ENCODE results near the gene FUT1. TPM values are rescaled to one million over a fixed set of nuclear protein-coding genes. Genes with fewer than 3 reads are reported as not detected.

FUT1 gene
- 4.5 and 6.9 TPM in 2 replicates for total RNA-seq

DNA sequence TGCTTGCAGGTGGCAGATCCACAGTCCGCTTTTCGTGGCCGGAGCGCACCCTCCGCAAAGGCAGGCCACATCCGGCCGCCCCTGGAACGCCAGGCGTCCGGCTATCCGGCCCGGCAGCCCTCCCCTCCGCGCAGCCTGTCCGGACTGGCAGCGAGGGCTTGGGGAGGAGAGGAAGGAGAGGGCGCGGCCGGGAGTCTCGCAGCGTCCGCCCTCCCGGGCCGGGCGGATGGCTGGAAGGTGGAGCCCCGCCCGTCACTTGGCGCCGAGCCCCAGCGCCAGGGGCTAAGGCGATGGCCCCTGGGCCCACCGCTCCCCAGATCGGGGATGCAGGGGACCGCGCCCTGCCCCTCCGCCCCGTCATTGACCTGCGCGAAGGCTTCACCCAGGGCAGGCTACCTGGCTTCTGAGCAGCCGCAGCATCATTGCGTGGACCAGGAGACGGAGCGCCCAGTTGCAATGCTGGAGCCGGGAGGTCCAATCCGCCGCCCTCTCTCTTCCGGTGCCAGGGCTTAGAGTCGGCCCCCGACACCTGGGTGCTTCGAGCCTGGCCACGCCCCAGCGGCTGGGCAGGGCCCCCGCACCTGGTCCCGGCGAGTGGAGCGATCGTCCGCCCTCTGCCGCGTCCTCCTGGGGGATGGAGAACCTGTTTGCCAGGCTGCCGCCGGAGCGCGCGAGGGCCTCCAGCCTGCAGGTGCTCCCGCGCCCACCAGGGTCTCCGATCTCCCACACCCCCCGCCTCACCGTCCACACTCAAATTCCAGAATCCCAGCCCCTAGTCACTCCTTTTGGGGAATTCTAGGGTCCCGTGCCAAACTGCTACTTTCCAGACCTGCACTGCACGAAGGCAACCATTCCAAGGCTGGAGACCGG is at the start of gene FUT1:
FUT1 (minus strand) TSS at position 146 of the 870 bp plus-strand sequence. CDS start 1,360 bp downstream, outside the sequence.

DNA sequence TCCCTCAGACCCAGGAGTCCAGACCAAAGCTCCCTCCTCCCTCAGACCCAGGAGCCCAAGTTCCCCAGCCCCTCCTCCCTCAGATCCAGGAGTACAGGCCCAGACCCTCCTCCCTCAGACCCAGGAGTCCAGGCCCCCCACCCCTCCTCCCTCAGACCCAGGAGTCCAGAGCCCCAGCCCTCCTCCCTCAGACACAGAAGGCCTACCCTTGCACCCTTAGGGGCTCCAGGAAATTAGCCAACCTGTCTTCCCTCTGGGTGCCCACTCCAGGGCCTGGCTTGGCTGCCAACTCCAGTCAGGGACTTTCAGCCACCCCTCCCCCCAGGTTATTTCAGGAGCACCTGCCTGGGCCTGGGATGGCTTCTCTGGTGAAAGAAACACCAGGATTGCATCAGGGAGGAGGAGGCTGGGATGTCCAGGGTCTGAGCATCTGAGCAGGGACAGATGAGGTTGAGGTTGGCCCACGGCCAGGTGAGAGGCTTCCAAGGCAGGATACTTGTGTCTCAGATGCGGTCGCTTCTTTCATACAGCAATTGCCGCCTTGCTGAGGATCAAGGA is 2.7 kb upstream of the FUT1 start, which contains the start of gene FGF21:
FGF21 (plus strand) TSS at position 441 of the 558 bp plus-strand sequence. CDS start 713 bp downstream, outside the sequence.

DNA sequence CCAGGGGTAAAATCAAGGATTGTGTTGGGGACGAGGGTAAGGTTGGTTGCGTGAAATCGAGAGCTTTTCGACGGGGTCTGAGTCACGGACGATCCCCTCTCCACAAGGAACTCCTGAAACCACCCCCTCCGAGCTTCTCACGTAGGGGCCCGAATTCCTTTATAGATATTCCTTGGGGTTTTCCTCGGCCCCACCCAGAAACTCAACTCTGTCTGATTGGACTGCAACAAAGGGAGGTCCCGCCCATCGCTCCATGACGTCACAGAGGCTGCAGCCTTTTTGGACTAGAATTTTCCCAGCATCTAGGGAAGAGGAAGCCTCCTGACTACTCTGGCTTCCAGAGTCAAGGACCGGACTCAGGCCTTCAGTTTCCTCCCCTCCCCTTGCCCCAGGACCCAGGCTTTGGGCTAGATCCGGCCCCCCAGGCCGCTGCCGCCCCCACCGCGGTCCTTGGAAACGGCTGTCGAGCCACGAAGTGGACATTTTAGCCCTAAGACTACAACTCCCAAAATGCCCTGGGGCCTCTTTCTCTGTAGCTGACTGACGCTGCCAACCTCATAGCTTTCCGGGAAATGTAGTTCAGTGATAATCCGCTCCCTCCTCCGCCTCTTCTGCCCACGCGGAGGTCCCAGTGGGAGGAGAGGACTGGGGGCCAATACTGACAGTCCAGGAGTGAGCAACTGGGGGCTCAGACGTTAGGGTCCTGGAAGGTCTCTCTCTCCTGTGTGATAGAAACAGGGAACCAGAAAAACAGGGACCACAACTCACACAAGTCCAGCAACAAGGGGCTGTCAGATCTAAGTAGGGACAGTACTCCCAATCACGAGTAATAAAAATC is 5.5 kb downstream of the FUT1 start, which contains the start of gene IZUMO1:
IZUMO1 (minus strand) TSS at position 172 of the 838 bp plus-strand sequence. CDS start 1,050 bp downstream, outside the sequence.

DNA sequence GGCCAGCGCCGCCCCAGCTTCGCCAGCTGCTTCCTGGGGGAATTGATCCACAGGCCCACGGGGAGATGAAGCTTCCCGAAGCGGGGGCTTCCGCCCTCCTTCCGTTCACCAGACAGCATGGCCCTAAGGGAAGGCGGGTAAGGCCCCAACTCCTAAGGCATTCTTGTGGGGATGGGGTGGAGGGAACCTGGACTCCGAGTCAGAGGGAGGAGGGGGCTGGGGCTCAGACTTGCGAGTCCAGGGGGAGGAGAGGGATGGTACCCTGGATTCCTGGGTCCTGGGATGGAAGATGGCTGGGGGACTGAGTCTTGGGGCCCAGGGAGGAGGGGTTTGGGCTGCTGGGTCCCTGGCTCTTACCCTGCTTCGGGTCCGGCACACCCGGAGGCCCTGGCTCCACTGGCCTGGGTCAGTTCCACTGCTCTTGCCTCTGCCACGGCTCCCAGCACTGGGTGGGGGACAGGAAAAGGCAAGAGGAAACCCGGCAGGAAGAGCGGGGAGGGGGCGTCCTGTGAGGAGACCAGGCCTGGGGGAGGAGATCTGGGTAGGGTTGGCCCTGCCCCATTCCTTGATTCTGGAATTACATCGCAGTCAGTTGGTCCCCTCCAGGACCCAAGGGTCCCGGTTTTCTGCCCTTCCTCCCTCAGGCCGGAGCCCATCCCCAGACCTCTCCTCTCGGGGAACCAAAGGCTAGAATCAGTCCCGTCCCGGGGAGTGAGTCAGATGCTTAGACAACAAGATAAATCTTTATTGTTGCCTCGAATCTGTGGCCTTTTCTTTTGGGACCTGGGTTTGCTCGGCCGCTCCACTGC is 12.1 kb downstream of the FUT1 start, which contains the start of gene RASIP1:
RASIP1 (minus strand) TSS at position 447 of the 809 bp plus-strand sequence; CDS start at position 119, 328 bp downstream.

GRCh38 chr19:48719263-48720171 is 32.9 kb downstream of the FUT1 start, which contains the start of gene MAMSTR:
TSS of gene MAMSTR (minus strand) at chr19:48719725. CDS start at chr19:48719031, 694 bp downstream.

Other genes starting within 250 kb of the FUT1 start
- under 0.01 and 0.28 TPM in 2 replicates for gene LMTK3, start 240.8 kb downstream of the FUT1 start, total RNA-seq
- not detected in 2 replicates for gene SULT2B1, start 200.5 kb downstream of the FUT1 start, total RNA-seq
- gene SPACA4, start 145.9 kb downstream of the FUT1 start, total RNA-seq, result not detected in 2 replicates
- 0.56 and 0.90 TPM in 2 replicates for gene FAM83E, start 137.6 kb downstream of the FUT1 start, total RNA-seq
- gene RPL18, start 133.5 kb downstream of the FUT1 start, total RNA-seq, result 2,428 and 2,851 TPM in 2 replicates
- gene SPHK2, start 133.1 kb downstream of the FUT1 start, total RNA-seq, result 4.6 and 5.0 TPM in 2 replicates
- gene DBP, start 115.3 kb downstream of the FUT1 start, total RNA-seq, result 0.81 and 1.6 TPM in 2 replicates
- 1.3 and 1.7 TPM in 2 replicates for gene CA11, start 106.5 kb downstream of the FUT1 start, total RNA-seq
- under 0.01 TPM in 1 of 2 replicates, not detected in the other for gene NTN5, start 79.6 kb downstream of the FUT1 start, total RNA-seq
- not detected in 2 replicates for gene FUT2, start 56.7 kb downstream of the FUT1 start, total RNA-seq
- gene MAMSTR, start 32.9 kb downstream of the FUT1 start, total RNA-seq, result 0.09 and 0.38 TPM in 2 replicates
- gene RASIP1, start 12.0 kb downstream of the FUT1 start, total RNA-seq, result 54.5 and 70.3 TPM in 2 replicates
- 0.27 and 0.38 TPM in 2 replicates for gene IZUMO1, start 5.7 kb downstream of the FUT1 start, total RNA-seq
- not detected in 2 replicates for gene FGF21, start 2.9 kb upstream of the FUT1 start, total RNA-seq
- 36.6 and 36.9 TPM in 2 replicates for gene BCAT2, start 58.4 kb upstream of the FUT1 start, total RNA-seq
- 4.6 and 4.9 TPM in 2 replicates for gene HSD17B14, start 83.8 kb upstream of the FUT1 start, total RNA-seq
- 1.2 and 3.2 TPM in 2 replicates for gene PLEKHA4, start 116.0 kb upstream of the FUT1 start, total RNA-seq
- 29.1 and 32.7 TPM in 2 replicates for gene PPP1R15A, start 119.8 kb upstream of the FUT1 start, total RNA-seq
- not detected in 2 replicates for gene TULP2, start 146.1 kb upstream of the FUT1 start, total RNA-seq
- 112 and 148 TPM in 2 replicates for gene NUCB1, start 147.7 kb upstream of the FUT1 start, total RNA-seq
- gene DHDH, start 181.1 kb upstream of the FUT1 start, total RNA-seq, result 0.18 TPM in 1 of 2 replicates, not detected in the other
- gene BAX, start 202.2 kb upstream of the FUT1 start, total RNA-seq, result 143 and 157 TPM in 2 replicates
- 714 and 907 TPM in 2 replicates for gene FTL, start 212.7 kb upstream of the FUT1 start, total RNA-seq
- gene GYS1, start 240.7 kb upstream of the FUT1 start, total RNA-seq, result 27.3 and 31.8 TPM in 2 replicates
- 261 and 328 TPM in 2 replicates for gene RUVBL2, start 241.2 kb upstream of the FUT1 start, total RNA-seq

All from endothelial cell of coronary artery (primary cell).